SHP77 treated with DMSO at 0.1 percent for 48 hours (cell line): ENCODE data around the gene INPP5F.
A peak's percentile ranks its signal among the peaks of the same experiment; 100 is the strongest.
"Not testable (repeated sequence)": the region's sequence is repeated elsewhere in the genome, so short reads cannot be mapped to it uniquely, and the experiment has no call there.

ENCODE experiments used
- DNase-seq: peaks from one replicate; lab custom pipeline; 2025; lab: John Stamatoyannopoulos, UW

INPP5F gene

GRCh38 chr10:119705434-119705831 is 20.4 kb upstream of the INPP5F start:
- no peak for DNase-seq

- DNase-seq = no peak
Measured at GRCh38 chr10:119706521-119707278, 19.1 kb upstream of the INPP5F start.

DNA sequence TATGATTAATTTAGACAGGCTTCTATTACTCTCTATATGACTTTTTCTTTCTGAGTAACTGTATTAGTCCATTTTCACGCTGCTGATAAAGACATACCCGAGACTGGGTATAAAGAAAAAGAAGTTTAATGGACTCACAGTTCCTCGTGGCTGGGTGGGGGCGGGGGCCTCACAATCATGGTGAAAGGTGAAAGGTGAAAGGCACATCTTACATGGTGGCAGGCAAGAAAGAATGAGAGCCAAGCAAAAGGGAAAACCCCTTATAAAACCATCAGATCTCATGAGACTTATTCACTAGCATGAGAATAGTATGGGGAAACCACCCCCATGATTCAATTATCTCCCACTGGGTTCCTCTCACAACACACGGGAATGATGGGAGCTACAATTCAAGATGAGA is 18.5 kb upstream of the INPP5F start:
- not testable (repeated sequence) for DNase-seq

GRCh38 chr10:119710935-119711334 is 14.9 kb upstream of the INPP5F start:
- not testable (repeated sequence) for DNase-seq

DNA sequence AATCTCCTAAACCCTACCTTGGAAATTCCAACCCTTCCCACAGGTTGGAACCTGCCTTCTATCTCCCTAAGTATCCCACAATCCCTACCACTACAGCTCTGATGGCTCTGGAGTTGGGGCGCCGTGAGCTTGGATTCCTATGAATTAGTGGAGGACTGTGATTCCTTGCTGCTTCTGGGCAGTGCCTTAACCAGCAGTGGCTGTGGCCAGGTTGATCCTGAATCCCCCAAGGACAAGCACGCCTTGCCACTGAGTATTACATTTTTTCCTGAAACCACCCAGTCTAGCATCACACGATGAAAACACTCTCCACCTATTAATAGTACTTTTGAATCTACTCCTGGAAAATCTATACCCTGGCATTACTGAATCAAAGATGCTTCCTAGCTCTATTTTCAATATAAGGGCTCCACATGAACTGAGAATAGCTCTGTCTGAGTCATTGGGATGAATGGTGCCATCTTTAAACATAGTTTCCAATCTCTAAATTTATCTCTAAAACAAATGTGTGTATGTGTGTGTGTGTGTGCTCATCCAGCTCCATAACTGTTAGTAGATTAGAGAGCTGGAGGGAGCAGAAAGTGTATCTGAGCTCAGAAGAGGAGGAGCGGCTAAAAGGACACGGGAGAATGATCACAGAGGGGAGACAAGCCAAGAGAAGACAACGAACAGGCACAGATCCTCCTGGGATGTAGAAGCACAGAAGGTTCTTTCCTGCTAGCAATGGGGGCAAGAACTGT is 11.9 kb upstream of the INPP5F start:
- no peak for DNase-seq

DNA sequence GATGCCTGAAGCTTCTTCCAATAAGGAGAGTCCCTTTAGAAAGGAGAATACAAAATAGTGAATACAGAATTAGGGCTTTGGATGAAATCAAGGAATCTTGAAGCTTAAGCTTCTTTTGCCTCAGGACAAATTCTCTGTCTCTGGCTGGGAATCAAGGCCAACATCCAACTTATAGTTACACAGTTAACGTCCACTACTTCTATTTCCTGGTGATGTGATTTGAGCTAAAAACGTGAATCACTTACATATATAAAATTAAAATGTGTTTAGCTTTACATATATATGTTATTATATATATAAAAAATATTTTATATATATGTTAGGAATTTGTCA is 11.4 kb upstream of the INPP5F start:
- DNase-seq = no peak

- DNase-seq = no peak
Measured at GRCh38 chr10:119715628-119716505, 10.0 kb upstream of the INPP5F start.

DNA sequence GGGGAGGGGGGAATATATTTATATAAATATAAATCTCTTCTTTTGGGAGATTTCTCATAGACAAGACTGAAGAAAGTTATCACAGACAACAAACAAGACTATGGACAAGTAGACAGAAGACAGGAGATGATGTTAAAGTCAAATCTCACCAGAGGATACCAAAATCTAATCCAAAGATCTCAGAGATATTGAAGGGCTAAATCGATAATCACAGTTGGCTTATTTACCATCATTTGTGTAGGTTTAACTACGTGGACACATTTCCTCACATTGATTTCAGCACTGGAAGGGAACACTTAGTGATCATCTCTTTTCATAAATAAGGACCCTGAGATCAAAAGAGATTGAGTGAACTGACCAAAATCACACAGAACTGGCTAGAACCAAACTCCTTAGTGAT is 2.7 kb upstream of the INPP5F start:
- DNase-seq = no peak

GRCh38 chr10:119723624-119724023 is 2.2 kb upstream of the INPP5F start:
- no peak for DNase-seq

- peak; percentile 3 for DNase-seq
Measured at GRCh38 chr10:119724593-119725516, 995 bp upstream of the INPP5F start.

DNA sequence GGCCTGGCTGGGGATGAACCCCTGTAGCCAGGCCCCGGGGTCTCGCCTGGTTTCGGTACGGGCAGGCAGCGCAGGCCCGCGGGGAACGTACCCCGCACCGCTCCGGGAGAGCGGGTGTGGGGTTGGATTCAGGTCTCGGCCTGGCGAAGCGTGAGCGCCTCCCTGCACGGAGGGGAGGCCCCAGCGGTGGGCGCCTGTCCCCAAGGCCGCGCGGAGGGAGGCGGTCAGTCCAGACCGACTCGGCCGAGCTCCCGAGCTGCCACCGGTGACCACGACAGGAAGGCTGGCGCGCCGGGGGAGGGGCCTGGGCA is 378 bp upstream of the INPP5F start:
- DNase-seq = no peak

DNA sequence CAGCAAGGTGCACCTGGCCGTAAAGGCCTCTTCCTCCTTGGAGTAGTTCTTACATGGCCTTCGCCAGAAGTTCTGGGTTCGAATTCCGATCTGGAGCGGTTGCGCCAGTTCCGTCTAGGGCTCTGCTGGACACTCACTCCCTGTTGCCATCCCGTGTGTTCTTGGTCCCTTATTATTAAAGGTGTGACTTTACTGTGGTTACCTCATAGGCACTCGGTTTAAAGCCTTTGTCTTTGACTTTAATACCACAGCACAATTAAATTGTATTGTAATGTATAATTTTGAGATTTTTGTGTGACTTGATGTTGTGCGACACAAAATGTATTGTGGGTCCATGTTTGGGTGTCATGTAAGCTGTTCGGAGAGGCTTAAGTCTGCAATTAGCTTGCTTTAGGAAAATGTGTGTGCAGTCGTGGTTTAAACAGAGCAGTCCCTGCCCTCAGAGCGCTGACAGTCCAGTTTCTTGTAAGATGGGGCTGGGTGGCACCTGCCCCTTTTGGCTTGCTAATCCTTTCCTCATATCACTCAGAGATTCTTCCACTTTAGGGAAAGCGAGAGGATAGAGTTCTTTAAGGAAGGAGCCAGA is 919 bp downstream of the INPP5F start:
- no peak for DNase-seq

GRCh38 chr10:119728172-119728800 is 2.4 kb downstream of the INPP5F start:
- no peak for DNase-seq

DNA sequence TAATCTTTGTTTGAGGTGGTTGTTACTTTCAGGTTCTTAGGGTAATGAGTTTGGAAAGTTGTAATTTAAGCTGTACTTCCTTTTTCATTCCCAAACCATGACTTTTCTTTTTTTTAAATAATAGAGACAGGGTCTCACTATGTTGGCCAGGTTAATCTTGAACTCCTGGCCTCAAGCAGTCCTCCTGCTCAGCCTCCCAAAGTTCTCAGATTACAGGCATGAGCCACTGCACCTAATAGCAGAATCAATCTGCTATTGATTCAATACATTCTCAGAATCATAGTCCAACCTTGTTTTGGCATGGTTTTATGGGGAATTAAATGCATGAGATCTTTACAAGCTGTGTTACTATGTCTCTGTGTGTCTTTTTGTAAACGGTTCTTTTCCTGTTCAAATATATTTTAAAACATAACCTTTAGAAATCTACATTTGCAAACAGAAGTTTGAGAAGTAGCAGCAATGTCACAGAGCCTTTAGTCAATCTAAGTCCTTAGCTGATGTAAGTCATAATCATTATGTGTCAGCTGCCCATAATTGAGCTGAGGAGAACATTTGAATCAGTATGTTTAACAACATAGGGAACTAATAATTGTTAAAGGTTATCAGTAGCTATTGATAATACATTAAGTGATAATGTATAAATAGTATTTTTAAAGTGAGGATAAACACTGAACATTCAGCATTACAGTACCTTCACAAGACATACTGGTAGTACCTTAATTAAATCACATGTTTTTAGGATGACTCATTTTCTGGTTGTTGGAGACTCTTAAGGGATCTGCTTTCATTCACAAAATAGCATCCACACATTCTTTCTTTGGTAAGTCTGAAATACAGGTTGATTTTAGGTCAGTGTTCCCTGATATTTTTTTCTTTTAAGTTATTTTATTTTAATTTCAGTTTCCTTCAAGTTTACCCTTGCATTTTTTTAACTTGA is 8.8 kb downstream of the INPP5F start:
- DNase-seq = no peak

DNA sequence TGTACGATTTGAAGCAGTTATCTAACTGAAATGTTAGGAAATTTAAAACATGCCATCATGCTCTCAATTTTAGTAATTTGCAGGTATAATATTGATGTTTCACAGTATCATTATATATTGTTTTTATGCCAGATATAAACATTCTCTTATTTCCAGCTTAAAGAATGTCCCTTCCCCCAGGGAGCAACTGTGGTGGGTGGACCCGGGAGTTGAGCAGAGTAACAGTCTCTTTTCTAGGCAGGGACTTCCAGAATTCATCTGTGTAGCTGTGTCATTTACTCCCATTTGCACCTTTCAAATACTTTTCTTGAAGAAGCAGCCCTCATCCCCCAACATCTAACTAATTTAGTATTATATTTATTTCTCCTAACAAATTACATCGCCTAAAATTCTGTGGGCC is 9.6 kb downstream of the INPP5F start:
- DNase-seq = no peak

DNA sequence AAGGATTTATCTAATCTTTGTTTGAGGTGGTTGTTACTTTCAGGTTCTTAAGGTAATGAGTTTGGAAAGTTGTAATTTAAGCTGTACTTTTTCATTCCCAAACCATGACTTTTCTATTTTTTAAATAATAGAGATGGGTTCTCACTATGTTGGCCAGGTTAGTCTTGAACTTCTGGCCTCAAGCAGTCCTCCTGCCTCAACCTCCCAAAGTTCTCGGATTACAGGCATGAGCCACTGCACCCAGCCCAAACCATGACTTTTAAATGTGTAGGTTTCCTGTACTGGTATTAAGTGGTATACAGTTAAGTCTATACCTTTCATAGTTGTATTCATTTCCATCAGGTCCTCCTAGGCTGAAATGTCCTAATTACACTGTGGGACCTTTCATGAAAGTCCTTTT is 10.4 kb downstream of the INPP5F start:
- DNase-seq = no peak

- DNase-seq = no peak
Measured at GRCh38 chr10:119737039-119737663, 11.3 kb downstream of the INPP5F start.

DNA sequence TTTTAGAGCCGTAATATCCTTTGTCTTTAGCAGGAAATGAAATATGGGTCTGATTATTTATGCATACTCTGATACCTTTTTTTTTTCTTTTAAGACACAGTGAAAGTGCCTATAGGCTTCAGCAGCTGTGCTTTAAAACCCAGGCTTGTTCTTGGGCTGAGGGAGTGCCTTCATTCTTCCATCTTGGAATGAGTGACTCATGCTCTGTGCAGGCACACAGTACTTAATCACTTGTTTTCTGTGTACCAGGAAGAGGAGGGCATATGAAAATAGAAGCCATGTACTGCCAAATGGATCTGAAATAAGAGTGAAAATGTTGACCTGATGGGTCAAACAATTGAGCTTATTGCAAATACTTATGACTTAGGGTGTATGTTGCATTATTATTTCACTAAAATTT is 12.0 kb downstream of the INPP5F start:
- DNase-seq = no peak

- DNase-seq = no peak
Measured at GRCh38 chr10:119738962-119739361, 13.1 kb downstream of the INPP5F start.
